Nephron progenitor cell (in vitro differentiated cells): Measurements from ENCODE around the gene COL11A2.
A peak's percentile ranks its signal among the peaks of the same experiment; 100 is the strongest.

Source experiments
- DNase-seq: peaks from one replicate; pipeline ENCODE4 v3.0.0; 2021
- H3K27ac Mint-ChIP-seq: 2 replicates; pipeline ENCODE4 v1.8.0; 2021; ENCODE audit warnings: mild to moderate bottlenecking, moderate library complexity, mixed read lengths
- H3K27me3 Mint-ChIP-seq: 2 replicates; pipeline ENCODE4 v1.8.0; 2021; ENCODE audit warnings: mild to moderate bottlenecking, low read depth, mixed read lengths; ENCODE audit not compliant: poor library complexity
- H3K36me3 Mint-ChIP-seq: 2 replicates; pipeline ENCODE4 v1.8.0; 2021; ENCODE audit warnings: low read depth, mixed read lengths
- H3K4me1 Mint-ChIP-seq: 2 replicates; pipeline ENCODE4 v1.8.0; 2021; ENCODE audit warnings: mixed read lengths
- H3K4me3 Mint-ChIP-seq: 2 replicates; pipeline ENCODE4 v1.8.0; 2021; ENCODE audit warnings: mild to moderate bottlenecking, moderate library complexity, mixed read lengths
- H3K9me3 Mint-ChIP-seq: 2 replicates; pipeline ENCODE4 v1.8.0; 2021; ENCODE audit warnings: mild to moderate bottlenecking, moderate library complexity, mixed read lengths
- TF ChIP-seq, protein P1 (sequence below): fragments of 200-600 bp; sonication (generic); IDR thresholded peaks from 2 replicates; pipeline ENCODE4 v1.5.0; 2021; ENCODE audit warnings: antibody characterized with exemption

COL11A2 gene

DNA sequence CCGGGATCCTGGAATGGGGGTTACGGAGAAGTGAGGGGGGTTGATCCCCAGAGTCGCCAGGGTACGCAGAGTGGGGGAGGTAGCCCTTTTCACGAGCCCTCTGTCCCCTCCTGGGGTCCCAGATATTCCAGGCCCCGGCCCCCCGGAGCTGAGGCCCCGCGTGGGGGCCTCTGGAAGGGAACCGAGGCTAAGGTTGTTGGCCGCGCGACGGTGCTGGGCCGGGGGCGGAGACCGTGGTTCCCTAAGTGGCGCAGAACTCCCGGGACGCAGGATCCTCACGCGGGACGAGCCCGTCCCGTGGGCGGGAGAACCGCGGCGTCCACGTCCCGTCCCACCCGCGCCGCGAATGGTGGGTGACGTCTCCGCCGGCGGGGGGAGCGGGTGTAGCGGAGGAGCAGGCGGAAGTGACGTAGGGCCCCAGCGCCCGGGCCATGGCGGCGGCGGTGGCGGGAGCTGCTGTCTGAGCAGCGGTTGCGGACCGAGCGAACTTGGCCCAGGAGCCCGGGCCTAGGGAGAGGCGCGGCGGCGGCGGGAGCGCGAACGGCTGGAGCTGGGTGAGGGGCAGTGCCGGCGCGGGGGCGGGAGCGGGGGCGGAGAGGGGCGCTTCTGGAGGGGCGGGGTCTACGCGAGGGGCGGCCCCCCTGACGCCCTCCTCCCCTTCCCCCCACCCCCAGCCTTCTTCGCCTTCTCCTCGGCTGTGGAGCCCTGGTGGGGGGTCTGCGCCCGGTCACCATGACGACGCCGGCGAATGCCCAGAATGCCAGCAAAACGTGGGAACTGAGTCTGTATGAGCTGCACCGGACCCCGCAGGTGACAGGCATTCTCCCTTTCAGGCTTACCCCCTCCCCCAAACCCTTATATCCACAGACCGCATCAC, 16.1 kb upstream of the COL11A2 start, which contains the start of gene RING1:
TSS of gene RING1 (plus strand) at position 410 of the 877 bp plus-strand sequence. CDS start at position 733, 323 bp downstream.
- H3K27me3 Mint-ChIP-seq = peaks cover 48% of the 10 kb centered on the region
- peak; percentile 85 for DNase-seq
- H3K36me3 Mint-ChIP-seq = peaks cover 24% of the 10 kb centered on the region
- H3K4me1 Mint-ChIP-seq = peaks cover 73% of the 10 kb centered on the region
- TF ChIP-seq, protein P1, sequence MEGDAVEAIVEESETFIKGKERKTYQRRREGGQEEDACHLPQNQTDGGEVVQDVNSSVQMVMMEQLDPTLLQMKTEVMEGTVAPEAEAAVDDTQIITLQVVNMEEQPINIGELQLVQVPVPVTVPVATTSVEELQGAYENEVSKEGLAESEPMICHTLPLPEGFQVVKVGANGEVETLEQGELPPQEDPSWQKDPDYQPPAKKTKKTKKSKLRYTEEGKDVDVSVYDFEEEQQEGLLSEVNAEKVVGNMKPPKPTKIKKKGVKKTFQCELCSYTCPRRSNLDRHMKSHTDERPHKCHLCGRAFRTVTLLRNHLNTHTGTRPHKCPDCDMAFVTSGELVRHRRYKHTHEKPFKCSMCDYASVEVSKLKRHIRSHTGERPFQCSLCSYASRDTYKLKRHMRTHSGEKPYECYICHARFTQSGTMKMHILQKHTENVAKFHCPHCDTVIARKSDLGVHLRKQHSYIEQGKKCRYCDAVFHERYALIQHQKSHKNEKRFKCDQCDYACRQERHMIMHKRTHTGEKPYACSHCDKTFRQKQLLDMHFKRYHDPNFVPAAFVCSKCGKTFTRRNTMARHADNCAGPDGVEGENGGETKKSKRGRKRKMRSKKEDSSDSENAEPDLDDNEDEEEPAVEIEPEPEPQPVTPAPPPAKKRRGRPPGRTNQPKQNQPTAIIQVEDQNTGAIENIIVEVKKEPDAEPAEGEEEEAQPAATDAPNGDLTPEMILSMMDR = no peak
- no peaks in the 10 kb centered on the region for H3K9me3 Mint-ChIP-seq
- H3K4me3 Mint-ChIP-seq = peak within 1 kb of the TSS; percentile 90
- peak within 1 kb of the TSS; percentile 93 for H3K27ac Mint-ChIP-seq

DNA sequence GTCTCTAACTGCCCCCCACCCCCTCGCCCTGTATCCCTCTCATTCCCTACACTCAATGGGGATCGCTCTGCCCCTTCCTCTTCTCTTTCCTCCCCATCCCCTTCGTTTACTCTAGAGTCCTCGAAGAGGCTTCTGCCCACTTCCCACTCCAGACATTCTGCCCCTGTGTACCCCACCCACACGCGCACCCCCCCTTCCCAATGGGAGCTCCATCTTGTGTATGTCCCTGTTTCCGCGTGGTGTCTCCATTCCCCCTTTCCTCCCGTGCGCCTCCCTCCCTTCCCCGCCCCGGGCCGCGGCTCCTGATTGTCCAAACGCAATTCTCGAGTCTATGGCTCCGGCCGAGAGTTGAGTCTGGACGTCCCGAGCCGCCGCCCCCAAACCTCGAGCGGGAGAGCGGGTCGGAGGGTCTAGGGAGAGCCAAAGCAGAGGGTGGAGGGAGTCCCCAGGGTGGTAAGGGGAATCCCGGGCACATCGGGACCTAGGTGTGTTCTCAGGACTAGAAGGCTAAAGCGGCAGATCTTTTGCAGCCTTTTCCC, 15.4 kb upstream of the COL11A2 start:
- H3K4me3 Mint-ChIP-seq = peak overlapping the region; percentile 90
- H3K36me3 Mint-ChIP-seq = peaks cover 31% of the 10 kb centered on the region
- no peaks in the 10 kb centered on the region for H3K9me3 Mint-ChIP-seq
- peak overlapping the region; percentile 93 for H3K27ac Mint-ChIP-seq
- TF ChIP-seq, protein P1 = no peak
- H3K27me3 Mint-ChIP-seq = peaks cover 41% of the 10 kb centered on the region
- H3K4me1 Mint-ChIP-seq = peaks cover 73% of the 10 kb centered on the region
- peak; percentile 66 for DNase-seq

GRCh38 chr6:33206864-33207551, 14.7 kb upstream of the COL11A2 start:
- H3K27me3 Mint-ChIP-seq = peaks cover 35% of the 10 kb centered on the region
- DNase-seq = peak; percentile 56
- TF ChIP-seq, protein P1 = no peak
- H3K4me1 Mint-ChIP-seq = peaks cover 73% of the 10 kb centered on the region
- no peaks in the 10 kb centered on the region for H3K9me3 Mint-ChIP-seq
- peak overlapping the region; percentile 90 for H3K4me3 Mint-ChIP-seq
- H3K36me3 Mint-ChIP-seq = peaks cover 34% of the 10 kb centered on the region
- H3K27ac Mint-ChIP-seq = no peak overlapping the region

DNA sequence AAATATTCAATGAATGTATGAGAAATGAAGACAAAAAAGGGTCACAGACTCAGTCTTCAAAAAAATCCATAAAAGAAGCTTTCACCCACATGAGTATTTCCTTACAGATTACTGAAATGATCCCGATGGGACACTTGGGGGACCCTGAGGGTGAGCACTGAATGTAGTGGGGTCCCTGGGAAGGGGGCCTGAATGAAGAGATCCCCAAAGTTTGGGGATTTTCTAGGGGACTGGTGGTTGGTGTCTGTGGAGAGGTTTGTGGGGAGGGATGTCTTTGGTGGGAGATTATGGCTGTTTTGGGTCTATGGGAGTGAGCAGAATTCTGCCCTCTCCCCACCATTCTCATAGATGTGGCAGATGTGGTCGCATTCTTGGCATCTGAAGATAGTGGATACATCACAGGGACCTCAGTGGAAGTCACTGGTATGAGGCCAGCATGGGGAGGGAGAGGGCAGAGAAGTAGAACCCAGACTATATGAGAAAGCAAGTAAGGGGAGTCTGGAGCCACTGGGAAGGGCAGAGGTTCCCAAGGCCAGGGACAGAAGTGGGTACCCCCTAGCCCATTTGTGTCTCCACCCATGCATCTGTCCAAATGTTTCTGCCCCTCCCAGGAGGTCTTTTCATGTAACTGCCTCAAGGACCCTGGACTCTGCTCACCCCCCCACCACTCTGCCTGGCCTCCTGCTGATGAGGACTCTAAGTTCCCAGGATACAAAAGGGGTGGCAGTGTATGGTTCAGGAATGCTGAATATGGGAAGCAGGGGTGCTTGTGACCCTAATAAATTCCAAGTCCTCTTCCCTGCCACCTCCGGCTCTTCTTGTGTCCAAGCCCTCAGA, 14.0 kb upstream of the COL11A2 start:
- no peaks in the 10 kb centered on the region for H3K9me3 Mint-ChIP-seq
- H3K36me3 Mint-ChIP-seq = peaks cover 34% of the 10 kb centered on the region
- DNase-seq = no peak
- peak overlapping the region; percentile 90 for H3K4me3 Mint-ChIP-seq
- peaks cover 28% of the 10 kb centered on the region for H3K27me3 Mint-ChIP-seq
- H3K27ac Mint-ChIP-seq = no peak overlapping the region
- H3K4me1 Mint-ChIP-seq = peaks cover 77% of the 10 kb centered on the region
- TF ChIP-seq, protein P1 = no peak

DNA sequence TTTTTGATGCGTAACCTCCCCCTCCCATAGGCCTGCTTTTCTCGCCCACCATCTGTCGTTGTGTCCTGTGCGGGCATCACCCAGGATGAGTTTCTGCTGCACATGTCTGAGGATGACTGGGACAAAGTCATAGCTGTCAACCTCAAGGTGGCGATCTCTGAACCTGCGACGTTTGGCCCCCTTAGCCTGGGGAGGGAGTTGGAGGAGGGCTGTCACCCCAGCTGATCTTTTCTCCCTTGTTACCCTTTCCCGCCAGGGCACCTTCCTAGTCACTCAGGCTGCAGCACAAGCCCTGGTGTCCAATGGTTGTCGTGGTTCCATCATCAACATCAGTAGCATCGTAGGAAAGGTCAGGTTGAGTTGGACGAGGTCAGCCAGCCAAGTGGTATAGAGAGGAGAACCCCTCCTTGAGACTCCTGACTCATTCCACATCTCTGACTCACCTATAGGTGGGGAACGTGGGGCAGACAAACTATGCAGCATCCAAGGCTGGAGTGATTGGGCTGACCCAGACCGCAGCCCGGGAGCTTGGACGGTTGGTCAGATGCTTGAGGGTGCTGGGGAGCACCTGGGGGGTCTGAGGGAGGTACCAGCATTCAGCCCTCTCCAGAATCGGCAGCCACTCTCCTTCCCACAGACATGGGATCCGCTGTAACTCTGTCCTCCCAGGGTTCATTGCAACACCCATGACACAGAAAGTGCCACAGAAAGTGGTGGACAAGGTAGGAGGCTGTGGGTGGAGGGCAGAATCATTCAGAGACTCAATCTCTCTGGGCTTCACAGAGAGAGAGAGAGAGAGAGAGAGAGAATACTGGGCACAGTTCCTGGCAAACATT, 13.1 kb upstream of the COL11A2 start:
- Mint-ChIP-seq H3K4me1 (peaks cover 79% of the 10 kb centered on the region), H3K36me3 (peaks cover 33% of the 10 kb centered on the region), H3K27me3 (peaks cover 25% of the 10 kb centered on the region), H3K9me3 (no peaks in the 10 kb centered on the region), H3K27ac (peak overlapping the region; percentile 81), H3K4me3 (peak overlapping the region; percentile 90)
- DNase-seq = no peak
- TF ChIP-seq, protein P1 = no peak
